Progenitor cell of endocrine pancreas (in vitro differentiated cells): ENCODE results near the gene SYT1. TPM values are rescaled to one million over a fixed set of nuclear protein-coding genes. Genes with fewer than 3 reads are reported as not detected.
A peak's percentile ranks its signal among the peaks of the same experiment; 100 is the strongest.

Experiments
- DNase-seq: peaks from one replicate; pipeline ENCODE4 v3.0.0; 2021; ENCODE audit warnings: low spot score; ENCODE audit not compliant: unreplicated experiment
- H3K27ac Mint-ChIP-seq: 2 replicates; pipeline ENCODE4 v1.8.0; 2021; ENCODE audit warnings: mild to moderate bottlenecking, moderate library complexity, mixed read lengths
- H3K27me3 Mint-ChIP-seq: 2 replicates; pipeline ENCODE4 v1.8.0; 2021; ENCODE audit warnings: mixed read lengths
- H3K36me3 Mint-ChIP-seq: 2 replicates; pipeline ENCODE4 v1.8.0; 2022; ENCODE audit warnings: mixed read lengths; ENCODE audit not compliant: insufficient read depth
- H3K4me1 Mint-ChIP-seq: 2 replicates; pipeline ENCODE4 v1.8.0; 2021; ENCODE audit warnings: low read depth, mixed read lengths
- H3K4me3 Mint-ChIP-seq: 2 replicates; pipeline ENCODE4 v1.8.0; 2021; ENCODE audit warnings: low read depth, mild to moderate bottlenecking, moderate library complexity, mixed read lengths
- H3K9me3 Mint-ChIP-seq: 2 replicates; pipeline ENCODE4 v1.8.0; 2021; ENCODE audit warnings: low read depth, mixed read lengths
- total RNA-seq: library from RNA; stranded (reverse); gene quantifications from 2 replicates; pipeline ENCODE4 v1.2.1, GENCODE V29; 2021
- TF ChIP-seq, protein P1 (sequence below): fragments of 200-600 bp; sonication (generic); IDR thresholded peaks from one replicate; pipeline ENCODE4 v1.5.0; 2021; ENCODE audit warnings: antibody characterized with exemption, mild to moderate bottlenecking; ENCODE audit not compliant: unreplicated experiment

Gene SYT1
- total RNA-seq, 1 donor from 2014 or later, result 4.3 TPM

DNA sequence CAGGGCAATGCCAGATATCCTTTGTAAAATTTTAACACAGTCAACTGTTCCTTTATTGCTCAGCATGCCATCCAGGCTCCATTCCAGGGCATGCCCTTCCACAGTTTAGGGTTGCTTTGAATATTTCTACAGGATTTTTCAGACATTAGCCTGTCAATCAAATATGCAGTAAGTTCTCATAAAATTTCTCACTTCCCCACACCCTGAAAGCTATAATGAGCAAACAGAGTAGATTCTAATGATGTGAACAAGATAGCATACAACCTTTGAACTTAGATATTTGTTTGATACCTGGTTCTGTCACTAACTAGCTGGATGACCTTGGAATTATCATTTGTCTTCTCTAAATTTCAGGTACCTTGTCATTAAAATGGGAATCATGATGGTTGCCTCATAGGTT lies 251.2 kb downstream of the SYT1 start:
- TF ChIP-seq, protein P1, sequence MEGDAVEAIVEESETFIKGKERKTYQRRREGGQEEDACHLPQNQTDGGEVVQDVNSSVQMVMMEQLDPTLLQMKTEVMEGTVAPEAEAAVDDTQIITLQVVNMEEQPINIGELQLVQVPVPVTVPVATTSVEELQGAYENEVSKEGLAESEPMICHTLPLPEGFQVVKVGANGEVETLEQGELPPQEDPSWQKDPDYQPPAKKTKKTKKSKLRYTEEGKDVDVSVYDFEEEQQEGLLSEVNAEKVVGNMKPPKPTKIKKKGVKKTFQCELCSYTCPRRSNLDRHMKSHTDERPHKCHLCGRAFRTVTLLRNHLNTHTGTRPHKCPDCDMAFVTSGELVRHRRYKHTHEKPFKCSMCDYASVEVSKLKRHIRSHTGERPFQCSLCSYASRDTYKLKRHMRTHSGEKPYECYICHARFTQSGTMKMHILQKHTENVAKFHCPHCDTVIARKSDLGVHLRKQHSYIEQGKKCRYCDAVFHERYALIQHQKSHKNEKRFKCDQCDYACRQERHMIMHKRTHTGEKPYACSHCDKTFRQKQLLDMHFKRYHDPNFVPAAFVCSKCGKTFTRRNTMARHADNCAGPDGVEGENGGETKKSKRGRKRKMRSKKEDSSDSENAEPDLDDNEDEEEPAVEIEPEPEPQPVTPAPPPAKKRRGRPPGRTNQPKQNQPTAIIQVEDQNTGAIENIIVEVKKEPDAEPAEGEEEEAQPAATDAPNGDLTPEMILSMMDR, result no peak
- Mint-ChIP-seq H3K9me3 (no peaks in the 10 kb centered on the region), H3K4me1 (peaks cover 10% of the 10 kb centered on the region), H3K27ac (no peak overlapping the region), H3K27me3 (no peaks in the 10 kb centered on the region), H3K4me3 (no peak overlapping the region), H3K36me3 (no peaks in the 10 kb centered on the region)
- DNase-seq, result no peak

DNA sequence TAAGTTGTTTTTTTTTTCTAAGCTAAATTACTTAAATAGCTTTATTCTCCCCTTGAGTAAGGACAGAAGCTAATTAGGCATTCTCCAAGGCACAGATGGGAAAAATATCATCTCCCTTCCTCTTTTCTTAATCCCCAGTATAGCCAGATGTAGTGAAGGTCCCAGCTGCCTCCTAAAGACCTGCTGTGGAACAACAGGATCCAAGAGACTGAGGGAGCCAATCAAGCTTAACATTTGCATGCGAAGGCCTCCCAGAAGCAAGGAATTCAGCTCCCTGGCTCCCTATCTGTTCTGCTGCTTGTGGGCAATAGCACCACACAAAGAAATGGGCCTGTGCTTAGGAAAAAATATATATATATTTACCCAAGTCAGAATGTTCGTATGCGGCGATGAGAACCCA lies 255.2 kb downstream of the SYT1 start:
- DNase-seq, result no peak
- no peaks in the 10 kb centered on the region for H3K27me3 Mint-ChIP-seq
- TF ChIP-seq, protein P1, result no peak
- H3K9me3 Mint-ChIP-seq, result peaks cover 3% of the 10 kb centered on the region
- no peaks in the 10 kb centered on the region for H3K36me3 Mint-ChIP-seq
- H3K27ac Mint-ChIP-seq, result no peak overlapping the region
- H3K4me3 Mint-ChIP-seq, result no peak overlapping the region
- H3K4me1 Mint-ChIP-seq, result peaks cover 7% of the 10 kb centered on the region

DNA sequence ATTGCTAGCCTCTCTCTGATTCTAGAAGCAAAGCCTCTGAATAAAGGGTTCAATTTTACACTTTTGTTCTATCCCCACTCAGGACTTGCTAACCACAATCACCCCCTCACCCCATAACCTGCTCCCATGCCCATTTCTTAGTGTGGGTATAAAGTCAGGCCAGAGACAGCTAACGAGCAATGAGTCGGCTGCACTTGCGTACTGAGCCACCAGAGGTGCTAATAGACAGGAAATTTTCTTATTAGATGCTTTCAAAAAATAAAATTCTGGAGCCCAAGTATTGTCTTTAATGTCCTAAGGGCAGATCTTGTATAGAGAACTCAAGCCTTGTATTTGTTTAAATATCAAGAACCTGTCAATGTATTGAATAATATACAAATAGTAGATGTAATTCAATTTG lies 256.9 kb downstream of the SYT1 start:
- no peak for DNase-seq
- Mint-ChIP-seq H3K9me3 (peaks cover 3% of the 10 kb centered on the region), H3K4me1 (peaks cover 10% of the 10 kb centered on the region), H3K4me3 (no peak overlapping the region), H3K36me3 (no peaks in the 10 kb centered on the region), H3K27ac (no peak overlapping the region), H3K27me3 (no peaks in the 10 kb centered on the region)
- TF ChIP-seq, protein P1, result peak; percentile 50

DNA sequence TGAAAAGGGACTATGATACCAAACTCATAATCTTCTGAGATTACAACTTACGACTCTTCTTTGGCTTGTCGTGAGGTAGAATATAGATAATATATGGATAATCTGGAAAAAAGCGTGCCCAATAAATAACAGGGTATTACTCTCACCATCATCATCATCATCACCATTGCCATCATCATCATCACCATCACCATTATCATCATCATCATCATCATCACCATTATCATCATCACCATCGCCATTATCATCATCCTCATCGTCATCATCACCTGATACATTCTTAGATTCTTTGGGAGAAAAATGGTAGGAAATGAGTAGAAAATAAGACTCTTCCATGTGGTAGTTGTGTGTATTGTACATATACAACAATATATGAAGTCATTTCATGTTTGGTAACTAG lies 259.8 kb downstream of the SYT1 start:
- no peak for DNase-seq
- Mint-ChIP-seq H3K27me3 (no peaks in the 10 kb centered on the region), H3K4me3 (no peak overlapping the region), H3K36me3 (no peaks in the 10 kb centered on the region), H3K4me1 (peaks cover 6% of the 10 kb centered on the region), H3K27ac (no peak overlapping the region), H3K9me3 (peaks cover 3% of the 10 kb centered on the region)
- TF ChIP-seq, protein P1, result no peak

DNA sequence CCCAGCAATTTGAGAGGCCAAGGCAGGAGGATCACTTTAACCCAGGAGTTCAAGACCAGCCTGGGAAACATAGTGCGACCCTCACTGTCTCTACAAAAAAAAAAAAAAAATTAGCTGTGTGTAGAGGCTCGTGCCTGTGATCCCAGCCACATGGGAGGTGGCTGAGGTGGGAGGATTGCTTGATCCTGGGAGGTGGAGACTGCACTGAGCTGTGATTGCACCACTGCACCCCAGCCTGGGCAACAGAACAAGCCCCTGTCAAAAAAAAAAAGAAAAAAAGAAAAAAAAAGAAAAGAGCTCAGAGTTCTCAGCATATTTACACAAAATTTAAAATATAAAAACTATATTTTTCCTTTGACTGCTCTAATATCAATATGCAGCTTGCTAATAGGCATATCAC lies 260.8 kb downstream of the SYT1 start:
- Mint-ChIP-seq H3K4me1 (peaks cover 6% of the 10 kb centered on the region), H3K27ac (no peak overlapping the region), H3K4me3 (no peak overlapping the region)

More for the DNA sequence above, 260.8 kb downstream of the SYT1 start:
- no peaks in the 10 kb centered on the region for H3K36me3 Mint-ChIP-seq
- no peak for DNase-seq
- peaks cover 3% of the 10 kb centered on the region for H3K9me3 Mint-ChIP-seq
- H3K27me3 Mint-ChIP-seq, result no peaks in the 10 kb centered on the region
- TF ChIP-seq, protein P1, result no peak
